HepG2 (cell line): ENCODE measurements around the gene RELL1. TPM values are rescaled to one million over a fixed set of nuclear protein-coding genes. Genes with fewer than 3 reads are reported as not detected.
A peak's percentile ranks its signal among the peaks of the same experiment; 100 is the strongest.

Experiments
- ARID3A ChIP-seq: IDR thresholded peaks from 2 replicates; pipeline ENCODE4 v1.6.1; 2012; ENCODE audit warnings: low read depth, low read length, improper control_type of control experiment
- ATF7-NPFF ChIP-seq: sonication (generic); formaldehyde crosslinking; IDR thresholded peaks from 2 replicates; pipeline ENCODE4 v1.8.1; 2023; ENCODE audit warnings: mild to moderate bottlenecking, low read depth, missing genetic modification reagents, moderate library complexity
- HNF4A ChIP-seq: sonication (generic); formaldehyde crosslinking; IDR thresholded peaks from 2 replicates; pipeline ENCODE4 v1.4.0; 2020; ENCODE audit warnings: missing genetic modification reagents
- MEIS1 ChIP-seq: sonication (generic); formaldehyde crosslinking; IDR thresholded peaks from 2 replicates; pipeline ENCODE4 v1.9.0; 2021; ENCODE audit warnings: mild to moderate bottlenecking, missing genetic modification reagents, moderate library complexity, borderline replicate concordance
- NFKBIZ ChIP-seq: IDR thresholded peaks from 2 replicates; pipeline ENCODE4 v1.6.1; 2018; ENCODE audit warnings: missing genetic modification reagents, missing compliant biosample characterization
- NR2F1 ChIP-seq, 2 experiments: fragments of 450-650 bp in 1 of 2; formaldehyde crosslinking in 1 of 2; IDR thresholded peaks; 2 replicates each; pipeline versions ENCODE4 v1.5.0 to v1.6.1; 2016 to 2020; ENCODE audit warnings: mild to moderate bottlenecking in 1 of 2, missing compliant biosample characterization in 1 of 2, missing genetic modification reagents in 1 of 2, moderate library complexity in 1 of 2
- TBL1XR1 ChIP-seq: fragments of 150-350 bp; IDR thresholded peaks from 2 replicates; pipeline ENCODE4 v1.6.1; 2014; ENCODE audit warnings: borderline replicate concordance, low read length; ENCODE audit not compliant: partially characterized antibody
- TEAD3 ChIP-seq: optimal IDR thresholded peaks from 2 replicates; pipeline ENCODE3; 2016; ENCODE audit warnings: borderline replicate concordance
- TIGD3 ChIP-seq: sonication (generic); formaldehyde crosslinking; IDR thresholded peaks from 2 replicates; pipeline ENCODE4 v1.5.1; 2020; ENCODE audit warnings: mild to moderate bottlenecking, missing genetic modification reagents, borderline replicate concordance
- ZNF318 ChIP-seq: sonication (generic); formaldehyde crosslinking; IDR thresholded peaks from 2 replicates; pipeline ENCODE4 v1.4.0; 2020; ENCODE audit warnings: mild to moderate bottlenecking, missing genetic modification reagents
- ZNF512B ChIP-seq: sonication (generic); formaldehyde crosslinking; IDR thresholded peaks from 2 replicates; pipeline ENCODE4 v1.5.1; 2020; ENCODE audit warnings: missing genetic modification reagents, mild to moderate bottlenecking, borderline replicate concordance
- ZNF879 ChIP-seq: sonication (generic); formaldehyde crosslinking; IDR thresholded peaks from 2 replicates; pipeline ENCODE4 v1.8.1; 2023; ENCODE audit warnings: missing genetic modification reagents
- polyA plus RNA-seq, 8 experiments: library from polyadenylated mRNA; depleted of rRNA in 3 of 8; stranded (reverse) in 7 of 8; unstranded in 1 of 8; fragments of >200 nt; fragmentation: Illumina TruSeq in 4 of 8; extraction: Trizol in 4 of 8; gene quantifications; 2 replicates each; pipeline versions ENCODE4 v1.2.1 to v1.2.3, GENCODE V29; 2011 to 2016; ENCODE audit warnings: low read depth in 4 of 8, missing spikeins in 1 of 8, mixed read lengths in 1 of 8; ENCODE audit not compliant: insufficient read depth in 1 of 8
- total RNA-seq, 5 experiments: library from RNA; depleted of rRNA; stranded (reverse); fragments of >200 nt; fragmentation: Illumina TruSeq; extraction: Trizol; gene quantifications; 2 replicates each; pipeline ENCODE4 v1.2.3, GENCODE V29; 2016; ENCODE audit warnings: low read depth in 1 of 5

Gene RELL1
- total and polyA plus RNA-seq, 2 of the 13 experiments (the other 11 are each of a cell fraction or from before 2014, with no cell fraction given): 8.4 to 58.4 TPM

- peak; percentile 21; the same call in 1 of the 2 replicates for TF ChIP-seq ARID3A
- TF ChIP-seq MEIS1 (CRISPR knock-in tag): peak; percentile 21; the same call in 1 of the 2 replicates
- TF ChIP-seq NFKBIZ: no peak
- no peak for TF ChIP-seq ZNF512B (CRISPR knock-in tag)
- peak in 1 of 2 experiments; percentile 21; a peak in 1 of 4 replicates for TF ChIP-seq NR2F1 (CRISPR knock-in tag; IDR thresholded peaks at IDR 0.05)
- TF ChIP-seq HNF4A (CRISPR knock-in tag): peak; percentile 76
- no peak for TF ChIP-seq ZNF318 (CRISPR knock-in tag)
- no peak for TF ChIP-seq ATF7-NPFF
- no peak for TF ChIP-seq ZNF879 (CRISPR knock-in tag)
- peak; percentile 62 for TF ChIP-seq TBL1XR1
- peak; percentile 64 for TF ChIP-seq TEAD3 (CRISPR knock-in tag)
- no peak for TF ChIP-seq TIGD3 (CRISPR knock-in tag)
Measured at GRCh38 chr4:37663552-37663951, 22.6 kb downstream of the RELL1 start (continued).
